Kidney (tissue), 14 donors: Measurements from ENCODE around the gene C10orf95. TPM values are rescaled to one million over a fixed set of nuclear protein-coding genes. Genes with fewer than 3 reads are reported as not detected.

Source experiments
- DNase-seq, 5 donors: peaks; one replicate each; pipeline ENCODE4 v3.0.0-alpha.2; 2013 to 2020
- FAIRE-seq: peaks from 2 replicates; lab custom pipeline; 2012; peaks lifted over from hg19 to GRCh38; lab: Jason Lieb, UNC
- H3K27ac ChIP-seq, 2 donors: one replicate each; pipeline ENCODE4 v1.7.0; 2013; ENCODE audit warnings: low read depth in 2 of 2, low read length in 2 of 2, inconsistent platforms in 1 of 2
- H3K27me3 ChIP-seq: one replicate; pipeline ENCODE4 v1.7.1; 2013; ENCODE audit warnings: low read length, inconsistent platforms; ENCODE audit not compliant: control insufficient read depth, insufficient read depth
- H3K36me3 ChIP-seq, 3 donors: one replicate each; pipeline versions ENCODE4 v1.7.0 to v1.7.1; 2013; ENCODE audit warnings: low read length in 3 of 3, control low read depth in 1 of 3, inconsistent platforms in 1 of 3; ENCODE audit not compliant: insufficient read depth in 3 of 3, control insufficient read depth in 2 of 3
- H3K4me1 ChIP-seq, 3 donors: one replicate each; pipeline versions ENCODE4 v1.7.0 to v1.7.1; 2013; ENCODE audit warnings: low read length in 3 of 3, inconsistent platforms in 1 of 3, low read depth in 1 of 3; ENCODE audit not compliant: control insufficient read depth in 2 of 3, insufficient read depth in 2 of 3
- H3K4me3 ChIP-seq, 3 donors: one replicate each; pipeline versions ENCODE4 v1.7.0 to v1.8.1; 2013; ENCODE audit warnings: low read length in 3 of 3, control low read depth in 1 of 3, inconsistent platforms in 1 of 3
- H3K9ac ChIP-seq, 3 donors: one replicate each; pipeline versions ENCODE4 v1.7.0 to v1.7.1; 2013; ENCODE audit warnings: low read length in 3 of 3, control low read depth in 1 of 3, inconsistent platforms in 1 of 3
- H3K9me3 ChIP-seq, 3 donors: one replicate each; pipeline versions ENCODE4 v1.7.0 to v1.7.1; 2013; ENCODE audit warnings: low read length in 3 of 3, control low read depth in 1 of 3, inconsistent platforms in 1 of 3; ENCODE audit not compliant: control insufficient read depth in 2 of 3, insufficient read depth in 1 of 3
- intact Hi-C: fragments of 100-400 bp; cut with DNase I; formaldehyde crosslinking; loops from one replicate; pipeline ENCODE4 v1.11.1; 2022
- polyA plus RNA-seq: library from polyadenylated mRNA; stranded (reverse); fragments of 350-450 nt; fragmentation: Illumina TruSeq; extraction: RNeasy Lipid Tissue Mini Kit (QIAGEN cat#74804); gene quantifications from one replicate; pipeline ENCODE4 v1.2.3, GENCODE V29; 2014; ENCODE audit warnings: low read depth, low replicate concordance; ENCODE audit not compliant: insufficient read depth
- total RNA-seq: library from RNA; stranded (reverse); fragmentation: NEBNext Ultra II Directional; extraction: Animal tissue kit (Norgen Biotek cat#: 25700); gene quantifications from one replicate; pipeline ENCODE4 v1.2.1, GENCODE V29; 2021
- TF ChIP-seq, protein P1 (sequence below): IDR thresholded peaks from 3 replicates; pipeline ENCODE4 v1.5.1; 2012; ENCODE audit warnings: mild to moderate bottlenecking, moderate library complexity, borderline replicate concordance; ENCODE audit not compliant: insufficient read depth; ENCODE audit errors: extremely low read depth
- donor health status: control.
- donor health status: control.
- donor health status: control.
- donor health status: control.
- donor health status: control.
- donor health status: DM: yes; HTN: yes; CAD: no.
- donor health status: Normal renal cell carcinoma (clear cell type).

C10orf95 gene
- total and polyA plus RNA-seq, 2 donors from 2014 or later, result 0.62 to 2.7 TPM

DNA sequence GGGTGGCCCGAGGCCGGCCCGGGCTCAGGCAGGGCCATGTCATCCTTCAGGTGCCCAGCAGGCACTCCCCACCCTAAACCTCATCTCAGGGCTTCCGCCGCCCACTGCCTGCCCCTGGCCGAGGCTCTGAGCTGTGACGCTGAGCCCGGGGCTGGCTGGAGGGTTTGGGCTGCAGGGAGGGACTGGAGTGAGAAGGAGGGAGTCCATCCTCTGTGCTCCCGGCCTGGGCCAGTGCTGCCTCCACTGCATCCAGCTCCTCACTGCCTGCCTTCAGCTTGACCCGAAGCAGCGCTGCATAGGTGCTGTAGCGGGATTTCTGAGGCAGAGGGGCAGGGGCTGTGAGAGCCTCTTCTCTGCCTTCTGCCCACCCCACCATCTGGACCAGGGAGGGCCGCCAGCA is 48.2 kb downstream of the C10orf95 start:
- Histone ChIP-seq H3K9me3 (no peaks in the 10 kb centered on the region), H3K4me3 (no peak overlapping the region), H3K9ac (no peak overlapping the region), H3K4me1 (peaks cover 0 to 4% (median 0%) of the 10 kb centered on the region in 3 donors), H3K27ac (no peak overlapping the region), H3K27me3 (no peaks in the 10 kb centered on the region), H3K36me3 (no peaks in the 10 kb centered on the region)
- DNase-seq (peak in 2 of 5 donors; percentile 35 to 67), FAIRE-seq (no peak)
- intact Hi-C loops, result no loop called here
- TF ChIP-seq, protein P1, sequence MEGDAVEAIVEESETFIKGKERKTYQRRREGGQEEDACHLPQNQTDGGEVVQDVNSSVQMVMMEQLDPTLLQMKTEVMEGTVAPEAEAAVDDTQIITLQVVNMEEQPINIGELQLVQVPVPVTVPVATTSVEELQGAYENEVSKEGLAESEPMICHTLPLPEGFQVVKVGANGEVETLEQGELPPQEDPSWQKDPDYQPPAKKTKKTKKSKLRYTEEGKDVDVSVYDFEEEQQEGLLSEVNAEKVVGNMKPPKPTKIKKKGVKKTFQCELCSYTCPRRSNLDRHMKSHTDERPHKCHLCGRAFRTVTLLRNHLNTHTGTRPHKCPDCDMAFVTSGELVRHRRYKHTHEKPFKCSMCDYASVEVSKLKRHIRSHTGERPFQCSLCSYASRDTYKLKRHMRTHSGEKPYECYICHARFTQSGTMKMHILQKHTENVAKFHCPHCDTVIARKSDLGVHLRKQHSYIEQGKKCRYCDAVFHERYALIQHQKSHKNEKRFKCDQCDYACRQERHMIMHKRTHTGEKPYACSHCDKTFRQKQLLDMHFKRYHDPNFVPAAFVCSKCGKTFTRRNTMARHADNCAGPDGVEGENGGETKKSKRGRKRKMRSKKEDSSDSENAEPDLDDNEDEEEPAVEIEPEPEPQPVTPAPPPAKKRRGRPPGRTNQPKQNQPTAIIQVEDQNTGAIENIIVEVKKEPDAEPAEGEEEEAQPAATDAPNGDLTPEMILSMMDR, result no peak

DNA sequence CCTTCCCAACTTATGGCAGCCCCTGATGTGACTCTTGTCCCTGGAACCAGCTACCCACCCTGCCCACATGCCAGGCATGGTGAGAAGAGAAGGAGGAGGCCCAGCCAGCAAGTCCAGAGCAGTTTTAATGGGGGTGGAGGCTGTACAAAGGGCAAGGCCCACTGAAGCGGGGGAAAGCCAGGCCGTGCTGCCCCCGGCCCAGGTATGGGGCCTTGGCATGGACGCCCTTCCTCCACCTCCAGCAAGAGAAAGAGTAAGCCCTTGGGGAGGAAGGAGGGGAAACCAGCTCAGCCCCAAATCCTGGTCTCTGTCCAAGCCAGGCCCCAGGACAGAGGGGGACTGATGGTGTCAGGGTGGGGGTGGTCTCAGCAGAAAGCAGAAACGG is 48.8 kb downstream of the C10orf95 start:
- Histone ChIP-seq H3K27ac (no peak overlapping the region), H3K4me1 (peaks cover 0 to 4% (median 0%) of the 10 kb centered on the region in 3 donors), H3K27me3 (no peaks in the 10 kb centered on the region), H3K36me3 (peaks cover 0 to 5% (median 0%) of the 10 kb centered on the region in 3 donors), H3K9me3 (no peaks in the 10 kb centered on the region), H3K4me3 (no peak overlapping the region), H3K9ac (no peak overlapping the region)
- no peak for DNase-seq
- intact Hi-C loops, result no loop called here
- TF ChIP-seq, protein P1, result no peak
- FAIRE-seq, result no peak

DNA sequence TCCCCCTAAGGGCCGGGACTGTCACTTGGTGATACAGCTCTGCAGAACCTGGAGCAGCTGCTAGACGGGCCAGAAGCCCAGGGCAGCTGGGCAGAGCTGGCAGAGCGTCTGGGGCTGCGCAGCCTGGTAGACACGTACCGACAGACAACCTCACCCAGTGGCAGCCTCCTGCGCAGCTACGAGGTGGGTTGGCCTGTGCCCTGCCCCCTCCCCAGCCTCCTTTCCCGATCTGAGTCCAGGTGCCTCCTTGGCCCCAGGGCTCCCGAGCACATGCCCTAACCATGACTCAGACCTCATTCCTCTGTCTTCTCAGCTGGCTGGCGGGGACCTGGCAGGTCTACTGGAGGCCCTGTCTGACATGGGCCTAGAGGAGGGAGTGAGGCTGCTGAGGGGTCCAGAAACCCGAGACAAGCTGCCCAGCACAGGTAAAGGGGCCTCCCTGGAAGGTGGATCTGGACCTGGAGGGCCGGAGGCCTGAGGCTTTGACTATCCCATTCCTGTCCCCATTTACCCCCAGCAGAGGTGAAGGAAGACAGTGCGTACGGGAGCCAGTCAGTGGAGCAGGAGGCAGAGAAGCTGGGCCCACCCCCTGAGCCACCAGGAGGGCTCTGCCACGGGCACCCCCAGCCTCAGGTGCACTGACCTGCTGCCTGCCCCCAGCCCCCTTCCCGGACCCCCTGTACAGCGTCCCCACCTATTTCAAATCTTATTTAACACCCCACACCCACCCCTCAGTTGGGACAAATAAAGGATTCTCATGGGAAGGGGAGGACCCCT is 49.4 kb downstream of the C10orf95 start:
- Histone ChIP-seq H3K9ac (no peak overlapping the region), H3K9me3 (no peaks in the 10 kb centered on the region), H3K36me3 (peaks cover 0 to 5% (median 0%) of the 10 kb centered on the region in 3 donors), H3K27ac (no peak overlapping the region), H3K27me3 (no peaks in the 10 kb centered on the region), H3K4me1 (peaks cover 0 to 4% (median 1%) of the 10 kb centered on the region in 3 donors), H3K4me3 (no peak overlapping the region)
- TF ChIP-seq, protein P1, result no peak
- DNase-seq (peak in 2 of 5 donors; percentile 37 to 73), FAIRE-seq (no peak)
- intact Hi-C loops, result no loop called here
